CD1c-positive myeloid dendritic cell (primary cell): Measurements from ENCODE around the gene MYH10.
"Not testable (repeated sequence)": the region's sequence is repeated elsewhere in the genome, so short reads cannot be mapped to it uniquely, and the experiment has no call there.

Experiments used
- DNase-seq: peaks from one replicate; pipeline ENCODE4 v3.0.0-alpha.2; 2016; ENCODE audit errors: extremely low spot score

Gene MYH10

DNA sequence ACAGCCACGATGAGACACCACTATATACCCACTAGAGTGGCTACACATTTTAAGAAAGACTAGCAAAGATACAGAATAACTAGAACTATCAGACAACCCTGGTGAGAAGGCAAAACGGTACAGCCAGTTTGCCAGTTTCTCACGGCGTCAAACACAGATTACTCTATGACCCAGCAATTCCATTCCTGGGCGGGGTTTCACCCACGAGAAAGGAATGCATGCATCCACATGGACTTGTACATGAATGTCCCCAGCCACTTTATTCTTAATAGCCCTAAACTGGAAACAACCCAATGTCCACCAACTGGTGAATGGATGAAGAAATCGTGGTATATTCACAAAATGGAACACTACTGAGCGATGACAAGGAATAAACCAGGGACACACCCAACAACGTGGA lies 74.5 kb downstream of the MYH10 start:
- no peak for DNase-seq

DNA sequence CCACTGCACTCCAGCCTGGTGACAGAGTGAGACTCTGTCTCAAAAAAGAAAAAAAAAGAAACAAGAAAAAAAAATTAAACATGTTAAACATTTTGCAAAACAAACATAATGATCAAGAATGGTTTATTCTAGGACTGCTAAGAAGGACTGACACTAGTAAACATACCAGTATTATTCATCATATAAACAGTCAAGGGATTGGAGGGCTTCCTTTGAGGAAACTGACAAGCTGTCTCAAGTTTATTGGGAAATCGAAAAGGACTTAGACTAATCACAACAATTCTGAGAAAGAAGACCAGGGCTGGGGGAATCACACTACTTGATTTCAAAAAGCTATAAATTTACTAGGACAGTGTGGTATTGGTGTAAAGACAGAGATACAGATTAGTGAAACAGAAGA lies 75.5 kb downstream of the MYH10 start:
- no peak for DNase-seq

DNA sequence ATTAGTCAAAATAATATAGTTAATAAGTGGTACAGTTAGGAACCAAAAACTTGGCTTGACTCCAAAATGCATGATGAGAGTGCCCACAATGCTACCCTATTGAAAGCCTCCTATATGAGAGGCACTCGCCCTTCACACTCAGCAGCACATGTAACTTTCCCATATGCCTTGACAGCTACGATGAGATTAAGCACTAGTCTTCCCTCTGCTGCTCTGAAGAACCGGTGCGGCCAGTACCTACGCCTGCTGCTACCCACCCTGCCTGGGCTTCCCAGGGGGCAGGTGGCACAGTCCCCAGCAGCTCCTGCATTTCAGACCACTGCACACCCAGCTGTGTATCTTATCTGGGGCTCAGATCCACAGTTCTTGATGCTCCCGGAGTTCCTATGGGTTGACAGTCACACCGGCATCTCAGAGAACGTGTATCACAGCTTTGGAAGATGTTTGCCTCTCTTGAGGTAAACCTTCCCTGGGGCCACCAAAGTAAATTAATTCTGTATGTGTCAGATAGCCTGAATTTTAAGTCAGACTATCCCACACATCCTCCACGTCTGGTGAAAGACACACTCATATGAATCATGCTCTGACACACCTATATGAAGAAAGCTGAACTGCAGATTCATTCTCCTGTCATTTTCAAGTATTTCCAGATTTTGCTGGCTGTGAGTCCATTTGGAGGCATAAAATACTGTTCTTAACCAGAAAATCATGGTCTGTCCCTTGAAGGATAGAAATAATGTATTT lies 77.8 kb downstream of the MYH10 start:
- DNase-seq = no peak

DNA sequence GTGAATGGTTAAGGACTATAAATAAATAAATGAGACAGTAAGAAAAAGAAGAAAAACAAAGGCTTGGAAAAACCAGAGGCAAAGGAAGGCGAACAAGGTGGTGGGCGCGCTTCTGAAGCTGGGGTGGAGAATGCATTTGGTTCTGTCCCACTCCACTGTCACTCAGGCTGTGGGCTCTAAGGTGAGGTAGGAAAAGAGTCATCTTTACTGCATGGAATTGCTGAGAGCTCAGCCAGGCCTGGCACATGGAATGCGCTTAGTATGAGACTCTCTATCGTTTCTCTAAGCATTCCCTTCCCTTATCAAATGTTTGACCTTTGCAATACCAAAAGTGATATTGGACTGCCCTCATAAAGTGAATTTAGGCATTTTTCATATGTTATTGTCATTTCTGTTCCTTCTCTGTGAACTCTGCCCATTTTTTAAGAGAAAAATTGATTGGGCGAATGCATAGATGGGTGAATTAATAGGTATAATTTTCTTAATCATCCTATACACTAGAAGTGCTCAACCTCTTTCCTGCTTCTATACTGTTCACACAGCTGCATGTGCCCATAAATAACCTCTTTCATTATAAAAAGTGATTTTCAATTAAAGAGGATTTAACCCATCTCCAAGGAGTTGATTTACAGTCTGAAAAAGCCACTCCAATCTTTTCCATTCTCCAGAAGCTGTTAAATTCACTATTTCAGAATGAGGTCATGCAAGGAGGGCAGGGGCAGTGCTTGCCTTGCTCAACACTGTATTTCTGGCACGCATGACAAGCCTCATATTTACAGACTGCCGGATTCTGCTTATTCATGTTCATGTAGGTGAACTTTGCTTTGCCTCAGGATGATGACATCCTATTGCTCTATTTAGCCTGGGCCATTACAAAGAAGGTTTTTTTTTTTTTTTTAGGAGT lies 87.7 kb downstream of the MYH10 start:
- peak; percentile 14 for DNase-seq

DNA sequence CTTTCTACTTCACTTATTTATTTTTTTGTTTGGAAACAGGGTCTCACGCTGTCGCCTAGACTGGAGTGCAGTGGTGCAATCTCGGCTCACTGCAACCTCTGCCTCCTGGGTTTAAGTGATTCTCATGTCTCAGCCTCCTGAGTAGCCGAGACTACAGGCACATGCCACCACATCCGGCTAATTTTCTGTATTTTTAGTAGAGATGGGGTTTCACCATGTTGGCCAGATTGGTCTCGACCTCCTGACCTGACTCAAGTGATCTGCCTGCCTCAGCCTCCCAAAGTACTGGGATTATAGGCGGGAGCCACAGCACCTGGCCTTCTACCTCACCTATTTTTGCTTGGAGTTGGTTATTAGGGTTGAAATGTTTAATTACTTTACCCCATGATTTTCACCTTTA lies 90.5 kb downstream of the MYH10 start:
- not testable (repeated sequence) for DNase-seq

DNA sequence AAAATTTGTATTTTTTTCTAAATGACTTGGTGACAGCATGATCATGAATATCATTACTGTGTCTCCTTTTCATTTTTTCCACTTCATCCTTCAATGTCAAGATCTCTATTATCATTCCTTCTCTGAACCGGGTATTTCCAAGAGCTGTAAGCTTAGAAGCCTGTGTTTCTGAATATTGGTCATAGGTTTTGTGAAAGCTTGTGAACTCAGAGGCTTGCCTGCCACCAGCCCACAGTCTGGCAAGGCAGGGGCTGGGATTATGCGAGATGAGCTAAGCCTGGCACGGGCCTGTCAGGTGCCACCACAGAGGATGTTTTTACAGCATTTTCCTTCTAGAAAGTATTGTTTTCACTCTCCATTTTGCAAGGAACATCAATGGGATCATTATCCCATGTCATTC lies 92.8 kb downstream of the MYH10 start:
- DNase-seq = no peak

DNA sequence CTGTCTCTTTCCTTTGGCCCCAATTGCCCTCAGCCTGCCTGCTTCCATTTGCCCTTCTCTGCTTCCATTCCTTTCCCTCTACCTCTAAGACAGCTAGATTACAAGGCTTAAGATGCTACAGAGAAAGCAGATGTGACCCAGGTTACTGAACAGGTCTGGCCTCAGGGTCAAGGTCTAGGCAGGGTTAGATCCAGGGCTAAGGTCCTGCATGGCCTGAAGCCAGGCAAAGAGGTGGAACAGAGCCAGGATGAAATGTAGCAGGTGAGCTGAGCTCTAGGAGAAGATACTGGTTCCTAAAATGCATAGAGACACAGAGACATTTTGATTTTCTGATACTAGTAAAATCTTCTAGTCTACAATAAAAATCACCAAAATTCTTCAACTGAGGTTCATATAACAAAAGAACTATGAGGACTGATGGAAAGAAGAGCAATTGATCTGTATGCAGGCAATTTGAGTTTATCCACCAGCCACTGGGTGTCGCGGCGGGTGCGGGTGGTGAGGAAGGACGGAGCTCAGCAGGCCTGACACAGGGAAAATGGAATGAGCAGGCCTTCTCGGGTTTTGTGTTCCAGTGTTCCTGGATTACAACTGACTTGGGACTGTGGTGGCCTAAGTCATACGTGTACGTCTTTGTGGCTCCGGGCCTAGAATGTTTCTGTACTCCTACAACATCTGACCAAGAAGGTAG lies 95.9 kb downstream of the MYH10 start:
- no peak for DNase-seq

DNA sequence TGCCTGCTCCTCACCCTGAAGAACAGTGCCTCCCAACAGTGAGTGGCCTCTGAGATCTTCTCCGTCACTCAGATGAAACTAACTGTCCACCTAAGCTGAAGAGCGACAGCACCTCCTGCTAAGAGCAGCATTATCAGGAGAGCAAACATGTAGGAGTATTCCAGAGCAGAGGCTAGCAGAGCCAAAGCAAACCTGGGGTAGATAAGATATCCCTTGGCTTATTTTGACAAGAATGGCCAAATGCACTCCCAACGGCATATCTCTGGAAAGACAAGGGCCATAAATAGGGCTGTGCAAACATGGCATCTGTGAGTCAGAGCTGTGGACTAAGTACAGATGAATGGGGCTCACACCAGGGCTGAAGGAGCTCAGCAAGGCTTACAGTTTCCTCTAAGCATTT lies 98.5 kb downstream of the MYH10 start:
- no peak for DNase-seq

DNA sequence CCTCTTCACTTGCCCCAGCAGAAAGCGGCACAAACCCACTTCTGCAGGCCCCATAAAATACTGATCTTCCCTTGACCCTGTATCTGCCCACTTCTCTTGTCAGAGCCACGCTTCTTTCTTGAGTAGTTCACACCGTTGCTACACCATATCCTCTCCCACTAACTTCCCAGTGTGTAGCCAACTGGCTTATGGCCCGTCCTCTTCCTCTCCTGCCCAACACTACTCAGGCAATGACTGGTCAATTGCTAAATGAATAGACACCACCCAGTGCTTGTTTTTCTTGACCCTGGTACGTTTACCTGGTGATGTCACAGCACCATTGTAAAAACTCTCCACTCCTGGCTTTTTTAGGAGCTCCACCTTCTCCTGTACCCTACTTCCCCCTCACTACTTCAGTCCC lies 107.9 kb downstream of the MYH10 start:
- DNase-seq = no peak

DNA sequence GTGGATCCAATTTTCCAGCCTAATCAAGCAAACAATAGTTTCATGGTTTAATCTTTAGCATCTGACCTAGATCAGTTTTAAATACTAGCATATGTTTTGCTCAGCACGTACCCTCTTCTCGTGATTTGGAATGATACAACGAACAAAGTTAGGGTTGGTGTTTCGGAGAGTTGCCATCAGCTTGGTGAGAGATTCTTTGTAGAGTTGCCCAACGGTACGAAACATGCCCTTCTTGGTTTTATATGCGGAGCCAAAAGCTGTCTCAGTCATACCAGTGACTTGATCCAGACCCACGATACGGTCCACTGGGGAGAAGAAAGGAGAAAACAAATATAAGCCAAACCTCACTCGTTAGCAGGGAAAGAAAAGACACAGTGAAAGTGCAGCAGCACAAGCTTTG lies 109.5 kb downstream of the MYH10 start:
- DNase-seq = no peak

DNA sequence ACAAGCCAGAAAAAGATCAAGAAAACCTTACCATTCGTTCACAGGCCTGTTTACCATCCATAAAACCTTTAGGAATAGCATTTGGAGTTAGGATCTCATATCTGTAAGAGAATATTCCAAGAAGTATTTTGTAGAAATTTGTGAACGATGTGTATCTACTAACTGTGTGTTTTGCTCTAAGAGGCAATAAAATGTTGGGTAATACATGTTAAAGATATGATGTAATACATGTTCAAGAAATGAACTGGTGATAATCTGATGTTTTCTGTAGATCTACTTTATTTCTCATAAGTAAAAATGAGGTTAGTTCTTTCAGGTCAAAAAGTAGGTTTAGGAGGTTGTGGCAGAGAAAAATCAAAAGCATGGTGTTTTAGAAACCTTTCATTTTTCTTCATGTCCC lies 111.7 kb downstream of the MYH10 start:
- DNase-seq = no peak

DNA sequence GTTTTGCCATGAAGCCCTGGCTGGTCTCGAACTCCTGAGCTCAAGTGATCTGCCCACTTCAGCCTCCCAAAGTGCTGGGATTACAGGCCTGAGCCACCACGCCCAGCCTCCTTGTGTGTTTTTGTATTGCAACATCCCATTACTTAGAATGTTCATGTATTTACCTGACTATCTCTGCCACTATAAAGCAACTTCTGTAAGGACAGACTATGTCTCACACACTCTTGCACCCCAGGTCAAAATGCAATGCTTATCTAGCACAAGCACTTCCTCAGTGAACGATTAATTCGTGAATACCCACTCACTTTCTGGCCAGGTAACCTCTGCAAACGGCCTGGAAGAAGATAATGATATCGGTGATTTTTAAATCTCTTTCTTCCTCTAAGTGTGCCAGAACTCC lies 112.2 kb downstream of the MYH10 start:
- no peak for DNase-seq

DNA sequence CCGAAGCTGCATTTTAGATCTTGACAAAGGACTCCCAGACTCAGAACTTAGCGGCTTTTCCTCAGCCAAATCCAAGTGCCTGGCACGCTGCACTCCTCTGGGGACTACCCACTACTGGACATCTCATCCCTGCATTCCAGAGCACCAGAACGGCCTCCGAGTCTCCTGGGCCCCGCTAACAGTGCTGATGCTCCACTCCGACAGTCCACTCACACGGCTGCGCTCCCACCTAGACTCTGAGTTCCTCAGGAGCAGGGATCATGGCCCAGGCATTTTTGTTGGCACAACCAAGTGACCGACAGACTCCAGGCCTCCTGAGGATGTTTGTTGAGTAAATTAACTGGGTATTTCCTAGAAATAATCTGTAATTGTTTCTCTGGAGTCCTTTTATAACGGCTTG lies 115.7 kb downstream of the MYH10 start:
- no peak for DNase-seq

DNA sequence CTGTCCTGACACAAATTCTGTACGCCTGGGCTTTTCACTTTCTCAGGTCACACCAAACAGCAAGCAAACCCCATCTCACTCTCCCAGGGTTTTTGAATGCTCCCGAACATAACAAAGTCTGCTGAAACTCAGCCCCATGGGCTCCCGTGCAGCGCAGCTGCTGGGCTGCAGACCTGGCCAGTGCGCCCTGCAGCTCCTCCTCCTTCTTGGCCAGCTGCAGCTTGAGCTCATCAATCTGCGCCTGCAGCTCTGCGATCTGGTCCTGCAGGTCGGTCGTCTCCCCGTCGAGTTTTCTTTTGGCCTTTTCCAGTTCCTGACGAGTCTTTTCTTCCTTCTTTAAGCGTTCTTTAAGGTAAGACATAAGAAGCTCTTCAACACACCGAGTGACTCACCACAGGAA lies 124.4 kb downstream of the MYH10 start:
- DNase-seq = no peak

DNA sequence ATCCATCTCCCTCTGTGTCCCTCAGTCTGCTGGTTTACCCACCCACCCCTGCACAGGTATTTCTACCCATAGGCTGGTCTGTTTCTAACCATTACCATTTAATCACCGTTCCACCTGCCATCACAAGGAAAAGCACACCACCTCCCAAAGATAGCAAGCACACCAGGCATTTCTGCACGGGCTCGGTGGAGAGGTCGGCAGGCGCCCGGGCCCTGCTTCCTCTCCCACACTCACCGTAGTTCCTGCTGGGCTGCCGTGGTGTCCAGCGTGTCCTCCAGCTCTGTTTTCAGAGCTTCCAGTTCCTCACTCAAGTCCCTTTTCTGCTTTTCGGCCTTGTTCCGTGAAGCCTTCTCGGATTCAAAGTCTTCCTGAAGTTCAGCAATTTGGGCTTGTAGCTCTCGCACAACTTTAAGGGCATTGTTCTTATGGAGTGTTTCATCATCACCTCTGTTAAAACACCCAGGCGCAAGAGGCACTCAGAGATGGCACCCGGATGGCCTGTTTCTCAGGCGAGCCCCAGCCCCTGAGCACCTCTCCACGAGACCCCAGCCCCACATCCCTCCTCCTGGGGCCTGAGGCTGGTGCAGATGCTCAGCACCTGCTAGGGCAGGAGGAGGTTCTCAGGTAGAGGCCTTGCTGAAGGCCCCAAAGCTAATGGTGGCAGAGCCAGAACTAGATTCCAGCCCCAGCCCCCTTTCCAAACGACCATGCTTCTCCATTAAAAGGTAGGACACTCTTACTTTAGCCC lies 125.9 kb downstream of the MYH10 start:
- DNase-seq = no peak

DNA sequence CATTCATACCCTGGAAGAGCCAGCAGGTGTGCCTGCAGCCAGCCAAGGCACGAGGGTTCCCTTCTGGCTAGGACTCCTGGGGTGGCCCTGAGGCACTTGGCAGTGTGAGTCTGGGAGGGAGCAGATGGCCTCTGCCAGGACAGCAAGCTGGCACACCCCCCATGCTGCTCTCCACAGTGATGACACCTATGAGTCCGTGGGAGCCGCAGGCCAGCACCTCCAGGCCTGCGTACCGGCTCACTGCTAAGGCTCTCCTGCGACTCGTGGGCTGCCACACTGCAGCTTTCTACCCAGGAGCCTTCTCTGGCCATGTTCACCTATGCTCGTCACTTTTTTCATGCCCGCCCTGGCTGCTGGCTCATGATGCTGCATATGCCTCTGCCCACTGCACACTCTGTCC lies 126.7 kb downstream of the MYH10 start:
- no peak for DNase-seq

DNA sequence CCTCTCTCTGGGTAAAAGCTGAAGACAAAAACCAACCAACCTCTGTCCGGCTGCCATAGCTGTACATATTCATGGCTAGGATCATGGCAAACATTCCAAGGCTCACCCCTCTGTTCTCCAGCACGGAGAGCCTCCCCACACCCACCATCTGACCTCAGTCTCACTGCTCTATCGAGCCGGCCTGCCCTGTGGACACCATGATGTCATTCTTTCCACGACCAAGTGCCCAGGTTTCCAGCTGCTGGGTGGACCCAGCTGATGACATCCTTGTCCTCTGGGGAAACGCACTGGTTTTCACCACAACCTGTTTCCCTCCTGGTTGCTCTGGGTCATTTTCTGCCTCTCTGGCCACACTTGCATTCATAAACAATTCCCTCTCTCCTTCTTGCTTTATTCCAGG lies 127.2 kb downstream of the MYH10 start:
- no peak for DNase-seq

DNA sequence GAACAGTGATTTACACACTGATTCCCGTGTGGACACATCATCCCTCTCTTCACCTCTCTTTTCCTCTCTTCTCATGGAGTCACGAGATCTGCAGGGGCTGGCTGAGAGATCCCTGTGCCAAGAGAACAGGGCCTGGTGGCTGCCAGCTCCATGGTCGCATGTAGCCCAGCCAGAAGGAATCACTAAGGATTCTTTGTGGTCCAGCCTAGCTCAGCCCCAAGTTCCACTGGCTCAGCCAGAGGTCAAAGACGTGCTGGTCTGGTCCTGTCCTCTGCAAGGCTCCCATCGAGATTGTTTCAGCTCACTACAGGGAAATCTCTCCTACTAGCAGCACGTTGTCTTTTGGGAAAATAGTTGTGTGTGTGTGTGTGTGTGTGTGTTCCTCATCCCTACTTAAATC lies 128.4 kb downstream of the MYH10 start:
- no peak for DNase-seq

DNA sequence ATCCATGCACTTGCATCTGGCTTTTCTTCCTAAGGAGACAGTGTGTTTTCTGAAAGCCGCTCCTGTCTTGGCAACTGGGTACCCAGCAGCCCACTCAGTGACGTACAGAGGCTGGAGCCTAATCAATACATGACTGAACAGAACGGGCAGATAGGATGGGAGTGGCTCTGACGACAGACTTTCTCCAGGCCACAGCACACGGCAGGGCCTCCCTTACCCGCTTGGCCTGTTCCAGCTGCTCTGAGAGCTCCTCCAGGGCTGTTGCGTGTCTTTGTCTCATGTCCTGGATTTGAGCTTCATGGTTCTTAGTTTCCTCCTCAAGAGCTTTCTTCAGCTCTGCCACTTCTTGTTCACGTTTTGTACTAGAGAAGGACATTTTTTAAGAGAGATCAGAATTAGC lies 129.9 kb downstream of the MYH10 start:
- DNase-seq = no peak

DNA sequence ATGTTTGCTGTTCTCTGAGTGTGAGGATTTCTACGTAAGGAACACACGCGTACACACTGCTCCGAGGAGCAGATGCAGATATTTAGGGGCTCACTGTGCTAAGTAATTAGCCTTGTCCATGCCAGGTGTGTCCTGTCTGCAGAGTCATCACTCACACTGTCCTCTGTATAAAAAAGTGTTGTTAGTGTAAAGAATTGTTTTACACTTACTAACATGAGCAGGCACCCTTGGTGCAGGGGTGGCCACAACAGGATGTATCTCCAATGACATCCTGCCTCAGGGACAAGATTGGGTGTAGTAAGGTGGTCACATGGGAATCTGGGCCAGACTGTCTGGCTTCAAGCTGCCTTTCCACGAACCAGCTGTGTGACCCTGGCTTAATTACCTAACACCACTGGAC lies 130.9 kb downstream of the MYH10 start:
- no peak for DNase-seq

DNA sequence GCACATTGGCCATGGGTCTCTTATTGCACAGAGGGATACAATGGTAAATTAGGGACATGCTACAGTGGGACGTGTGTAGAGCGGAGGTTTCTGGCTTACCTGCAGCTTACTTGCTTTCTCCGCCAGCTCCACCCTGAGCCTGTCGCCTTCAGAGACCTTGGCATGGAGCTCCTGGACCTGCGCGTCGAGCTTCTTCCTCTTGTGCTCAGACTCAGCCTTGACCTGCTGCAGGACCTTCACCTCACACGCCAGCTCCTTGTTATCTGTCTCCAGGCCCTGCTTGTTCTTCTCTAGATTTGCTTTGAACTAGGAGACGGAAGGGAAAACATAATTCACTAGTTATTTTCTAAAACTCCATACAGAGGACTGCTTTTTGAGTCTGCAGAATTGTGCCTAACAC lies 131.4 kb downstream of the MYH10 start:
- no peak for DNase-seq

DNA sequence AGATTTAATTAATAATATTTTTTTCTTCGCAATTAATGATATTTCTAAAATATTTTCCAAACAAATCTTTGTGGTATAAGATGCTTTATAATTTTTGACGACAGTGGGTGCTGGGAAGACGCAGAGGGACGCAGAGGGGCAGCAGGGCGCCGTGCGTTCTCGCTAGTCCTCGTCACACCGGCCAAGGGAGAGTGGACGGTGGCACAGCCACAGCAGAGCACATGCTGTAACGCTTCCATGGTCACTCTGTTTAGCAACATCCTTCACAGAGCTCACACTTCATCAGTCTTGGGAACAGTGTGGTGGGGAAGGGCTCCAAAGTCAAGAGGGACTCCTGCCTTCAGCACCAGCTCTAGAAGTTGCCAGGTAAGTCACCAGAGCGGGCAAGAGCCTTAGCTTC lies 134.4 kb downstream of the MYH10 start:
- no peak for DNase-seq
